HCT116 (cell line): ENCODE data around the gene CACNA1C.

Source experiments
- EZH2 ChIP-seq: fragments of 200-600 bp; sonication (generic); IDR thresholded peaks from 2 replicates; pipeline ENCODE4 v1.6.1; 2017; ENCODE audit warnings: antibody characterized with exemption, mixed run types
- FOSL1 ChIP-seq: IDR thresholded peaks from 2 replicates; pipeline ENCODE4 v1.6.1; 2012; ENCODE audit warnings: low read depth
- JUND ChIP-seq: IDR thresholded peaks from 2 replicates; pipeline ENCODE4 v1.6.1; 2012
- POLR2A ChIP-seq: IDR thresholded peaks from 2 replicates; pipeline ENCODE4 v1.7.0; 2011; ENCODE audit warnings: borderline replicate concordance; ENCODE audit not compliant: insufficient read depth, insufficient read length; ENCODE audit errors: extremely low read depth
- TCF7L2 ChIP-seq: IDR thresholded peaks from 2 replicates; pipeline ENCODE4 v1.7.0; 2011; ENCODE audit warnings: borderline replicate concordance, inconsistent platforms; ENCODE audit not compliant: insufficient read depth, insufficient read length; ENCODE audit errors: extremely low read depth
- YY1 ChIP-seq: IDR thresholded peaks from 2 replicates; pipeline ENCODE4 v1.6.1; 2011; ENCODE audit warnings: low read length, low read depth, moderate library complexity, mild to moderate bottlenecking; ENCODE audit not compliant: insufficient replicate concordance; ENCODE audit errors: extremely low read depth
- ZBTB33 ChIP-seq: IDR thresholded peaks from 2 replicates; pipeline ENCODE4 v1.6.1; 2011; ENCODE audit warnings: mild to moderate bottlenecking, low read length, moderate library complexity; ENCODE audit not compliant: insufficient replicate concordance; ENCODE audit errors: extremely low read depth

GRCh38 chr12:2526371-2526770, 473.6 kb downstream of the CACNA1C start:
- TF ChIP-seq POLR2A: no peak
- TF ChIP-seq FOSL1: no peak
- no peak for TF ChIP-seq TCF7L2
- TF ChIP-seq YY1: no peak
- TF ChIP-seq EZH2: no peak
- no peak for TF ChIP-seq JUND
- TF ChIP-seq ZBTB33: no peak
